AG09309 (cell line): ENCODE data around the gene MCRS1.

Experiments used
- DNase-seq: peaks from one replicate; pipeline ENCODE4 v3.0.0-alpha.2; 2010; ENCODE audit warnings: low read depth
- H3K4me3 ChIP-seq: 2 replicates; pipeline ENCODE4 v1.5.1; 2011; ENCODE audit warnings: mild to moderate bottlenecking, low read depth, low read length, moderate library complexity; ENCODE audit not compliant: control insufficient read depth
- CTCF ChIP-seq: IDR thresholded peaks from 2 replicates; pipeline ENCODE4 v1.5.1; 2011; ENCODE audit warnings: mild to moderate bottlenecking, low read depth, low read length, inconsistent platforms; ENCODE audit not compliant: insufficient read depth, control insufficient read depth; ENCODE audit errors: missing control alignments

Gene MCRS1

GRCh38 chr12:49587174-49587908, 19.4 kb upstream of the MCRS1 start:
- DNase-seq = no peak

GRCh38 chr12:49585477-49586459, 17.8 kb upstream of the MCRS1 start:
- TF ChIP-seq CTCF = no peak
- no peak overlapping the region for H3K4me3 ChIP-seq
- DNase-seq = no peak

More at GRCh38 chr12:49587174-49587908, 19.4 kb upstream of the MCRS1 start:
- no peak for TF ChIP-seq CTCF
- H3K4me3 ChIP-seq = no peak overlapping the region

- DNase-seq = no peak
- TF ChIP-seq CTCF = no peak
- H3K4me3 ChIP-seq = no peak overlapping the region
These were observed 16.6 kb upstream of the MCRS1 start for GRCh38 chr12:49584591-49584990.

- TF ChIP-seq CTCF = no peak
- peak; percentile 2 for DNase-seq
- no peak overlapping the region for H3K4me3 ChIP-seq
These were observed 15.6 kb upstream of the MCRS1 start for GRCh38 chr12:49583366-49584094.

GRCh38 chr12:49582850-49583249, 14.9 kb upstream of the MCRS1 start:
- DNase-seq = no peak
- TF ChIP-seq CTCF = no peak
- H3K4me3 ChIP-seq = no peak overlapping the region

GRCh38 chr12:49582201-49582600, 14.3 kb upstream of the MCRS1 start:
- H3K4me3 ChIP-seq = no peak overlapping the region
- DNase-seq = no peak
- TF ChIP-seq CTCF = no peak
